ENCODE results near the gene SULT1A2. TPM values are rescaled to one million over a fixed set of nuclear protein-coding genes. Genes with fewer than 3 reads are reported as not detected.
"Not testable (repeated sequence)": the region's sequence is repeated elsewhere in the genome, so short reads cannot be mapped to it uniquely, and the experiment has no call there.

Gene SULT1A2
- total RNA-seq, 1 donor from 2014 or later: not detected

- DNase-seq (ENCODE audit: low read depth in 2 of 2): no peak
Measured at GRCh38 chr16:28609631-28610594, 13.1 kb upstream of the SULT1A2 start, which contains the start of gene SULT1A1. TSS of gene SULT1A1 (minus strand) at chr16:28610044. CDS start at chr16:28608855, 1,189 bp downstream.

DNA sequence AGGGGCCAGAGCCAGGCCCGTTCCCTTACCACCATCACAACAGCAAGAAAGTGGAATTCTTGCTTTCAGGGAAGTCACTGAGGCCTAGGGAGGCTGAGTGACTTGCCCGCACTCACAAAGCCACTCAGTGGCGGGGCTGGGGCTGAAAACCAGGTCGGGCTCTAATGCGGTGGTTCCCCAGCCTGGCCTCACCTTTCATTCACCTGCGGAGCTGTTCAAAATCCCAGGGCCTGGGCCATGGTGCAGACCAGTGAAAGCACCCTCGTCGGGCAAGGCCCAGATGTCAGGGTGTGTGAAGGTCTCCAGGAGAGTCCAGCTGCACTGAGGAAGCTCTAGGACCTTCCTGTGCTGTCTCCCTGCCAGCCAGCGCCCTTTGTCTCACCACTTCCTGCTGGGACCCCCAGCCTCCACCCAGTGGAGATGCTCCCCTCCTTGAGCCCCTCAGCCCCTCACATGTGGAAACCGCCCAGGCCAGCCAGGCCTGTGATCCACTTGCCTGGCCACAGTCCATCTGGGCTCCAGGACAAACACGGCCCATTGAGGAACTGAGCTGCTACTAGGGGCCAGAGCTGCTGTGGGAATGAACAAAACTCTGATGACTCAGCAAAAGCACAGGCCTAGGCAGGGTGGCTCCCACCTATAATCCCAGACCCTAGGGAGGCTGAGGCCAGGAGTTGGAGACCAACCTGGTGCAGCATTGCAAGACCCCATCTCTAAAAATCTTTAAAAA, 12.2 kb upstream of the SULT1A2 start:
- not testable (repeated sequence) for DNase-seq (ENCODE audit: low read depth in 2 of 2)

GRCh38 chr16:28608496-28608808, 11.6 kb upstream of the SULT1A2 start:
- DNase-seq (ENCODE audit: low read depth in 2 of 2): not testable (repeated sequence)

GRCh38 chr16:28607681-28608495, 11.0 kb upstream of the SULT1A2 start:
- not testable (repeated sequence) for DNase-seq (ENCODE audit: low read depth in 2 of 2)

DNA sequence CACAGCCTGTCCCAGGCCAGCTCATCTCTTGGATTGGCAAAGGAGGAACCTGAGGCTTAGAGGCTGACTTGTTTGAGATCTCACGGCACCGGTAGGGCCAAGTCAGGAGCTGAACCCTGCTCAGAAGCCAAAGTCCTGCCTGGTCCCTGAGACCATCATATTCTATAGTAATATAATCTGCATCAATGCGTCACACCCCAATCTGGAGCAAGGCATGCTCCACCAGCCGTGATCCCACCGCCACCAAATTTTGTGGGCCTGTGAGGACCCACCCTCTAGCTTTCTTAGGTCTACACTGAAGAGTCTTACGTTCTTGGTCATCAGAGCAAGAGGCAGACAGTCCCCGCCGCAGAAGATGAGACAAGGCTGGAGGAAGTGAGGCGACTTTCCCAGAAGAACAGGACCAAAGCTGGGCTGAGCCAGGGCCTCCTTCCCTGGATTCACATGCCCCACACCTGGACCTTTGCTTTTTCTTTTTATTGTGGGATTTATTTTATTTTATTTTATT, 10.3 kb upstream of the SULT1A2 start:
- DNase-seq (ENCODE audit: low read depth in 2 of 2): no peak

DNA sequence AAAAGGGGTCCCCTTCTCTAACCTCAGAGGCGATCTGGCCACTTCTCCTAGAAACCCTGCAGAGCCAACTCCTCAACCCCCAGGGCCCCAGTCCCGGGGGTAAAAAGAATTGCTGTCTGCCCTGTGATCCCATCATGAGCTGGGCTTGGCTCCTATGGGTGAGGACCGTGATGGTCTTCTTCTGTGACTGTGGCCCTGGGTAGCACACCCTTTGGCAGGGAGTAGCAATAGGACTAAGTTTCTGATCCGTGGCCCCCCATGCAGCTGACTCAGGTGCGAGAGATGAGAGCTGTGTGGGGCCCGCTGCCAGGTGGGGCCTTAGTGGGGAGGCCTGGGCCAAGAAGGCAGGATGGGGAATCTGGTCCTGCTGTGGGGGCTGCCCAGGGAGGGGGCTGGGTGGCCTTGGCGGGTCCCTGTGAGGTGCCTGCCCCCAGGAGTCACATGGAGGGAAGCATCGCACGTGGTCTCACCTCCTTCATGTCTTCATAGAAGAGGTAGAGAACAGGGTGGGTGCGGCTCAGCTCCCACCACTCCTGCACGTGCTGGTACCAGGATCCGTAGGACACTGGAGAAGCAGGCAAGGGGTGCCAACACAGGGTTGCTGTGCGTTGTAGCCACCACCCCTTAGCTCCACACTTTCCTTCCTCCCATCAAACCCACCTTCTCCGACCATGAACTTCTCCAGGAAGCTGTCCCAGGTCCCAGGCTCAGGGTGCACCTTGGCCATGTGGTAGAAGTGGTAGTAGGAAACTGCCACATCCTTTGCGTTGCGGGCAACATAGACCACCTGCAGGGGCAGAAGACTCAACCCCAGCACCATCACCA, 9.7 kb upstream of the SULT1A2 start:
- no peak for DNase-seq (ENCODE audit: low read depth in 2 of 2)

GRCh38 chr16:28604186-28604565, 7.3 kb upstream of the SULT1A2 start:
- no peak for DNase-seq (ENCODE audit: low read depth in 2 of 2)

GRCh38 chr16:28603381-28604185, 6.7 kb upstream of the SULT1A2 start:
- DNase-seq (ENCODE audit: low read depth in 2 of 2): no peak

GRCh38 chr16:28602529-28602928, 5.7 kb upstream of the SULT1A2 start:
- DNase-seq (ENCODE audit: low read depth in 2 of 2): no peak

- not testable (repeated sequence) for DNase-seq (ENCODE audit: low read depth in 2 of 2)
Measured at GRCh38 chr16:28602062-28602461, 5.2 kb upstream of the SULT1A2 start.

DNA sequence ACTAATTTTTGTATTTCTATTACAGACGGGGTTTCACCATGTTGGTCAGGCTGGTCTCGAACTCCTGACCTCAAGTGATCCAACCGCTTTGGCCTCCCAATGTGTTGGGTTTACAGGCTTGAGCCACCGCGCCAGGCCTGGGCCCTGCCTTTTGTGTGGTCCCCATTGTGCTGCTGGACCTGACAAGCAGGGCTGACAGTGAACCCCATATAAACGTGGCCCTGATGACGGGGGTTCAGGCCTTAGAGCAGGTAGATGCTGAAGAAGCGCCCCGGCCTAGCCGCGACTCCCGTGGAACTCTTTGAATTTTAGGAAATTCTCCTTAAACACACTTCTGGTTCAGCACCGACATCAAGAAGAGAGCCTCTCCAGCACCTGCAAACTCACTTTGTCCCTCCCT, 4.7 kb upstream of the SULT1A2 start:
- DNase-seq (ENCODE audit: low read depth in 2 of 2): not testable (repeated sequence)

- DNase-seq (ENCODE audit: low read depth in 2 of 2): not testable (repeated sequence)
Measured at GRCh38 chr16:28600965-28601364, 4.1 kb upstream of the SULT1A2 start.

DNA sequence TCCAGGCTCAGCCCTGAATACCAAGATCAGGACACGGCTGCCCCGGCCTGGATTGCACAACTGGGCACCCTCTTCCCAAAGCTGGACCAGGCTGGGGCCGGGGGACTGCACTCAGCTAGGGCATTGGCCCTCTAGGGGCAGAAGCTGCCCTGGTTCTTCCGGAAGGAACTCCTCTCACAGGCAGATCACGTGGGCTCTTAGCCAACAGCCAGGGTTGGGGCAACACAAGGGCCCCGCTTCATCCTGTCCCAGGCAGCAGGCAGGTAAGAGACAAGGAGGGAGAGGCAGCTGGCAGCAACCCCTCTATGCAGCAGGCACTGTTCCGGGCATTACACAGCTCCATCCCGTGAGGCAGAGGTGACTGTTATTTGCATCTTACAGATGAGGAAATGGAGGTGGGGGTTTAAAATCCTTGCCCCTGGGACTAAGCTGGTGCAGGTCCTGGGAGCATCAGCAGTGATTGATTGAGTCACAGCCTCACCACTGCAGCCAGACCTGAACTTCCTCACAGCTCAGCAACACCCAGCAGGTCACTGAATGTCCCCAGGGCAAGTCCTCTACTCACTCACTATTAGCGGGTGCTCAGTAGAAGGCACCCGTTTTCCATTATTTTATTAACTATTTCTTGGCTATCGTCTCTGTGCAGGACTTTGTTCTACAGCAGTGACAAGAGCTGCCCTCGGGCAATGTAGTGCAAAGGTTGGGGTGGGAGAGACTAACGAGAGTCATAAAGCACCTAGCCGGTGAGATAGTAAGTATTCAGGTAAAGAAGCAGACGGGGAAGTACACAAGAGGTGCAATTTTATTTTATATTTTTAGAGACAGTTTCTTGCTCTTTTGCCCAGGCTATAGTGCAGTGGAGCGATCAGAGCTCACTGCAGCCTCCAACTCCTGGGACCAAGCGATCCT, 2.8 kb upstream of the SULT1A2 start:
- not testable (repeated sequence) for DNase-seq (ENCODE audit: low read depth in 2 of 2)

DNA sequence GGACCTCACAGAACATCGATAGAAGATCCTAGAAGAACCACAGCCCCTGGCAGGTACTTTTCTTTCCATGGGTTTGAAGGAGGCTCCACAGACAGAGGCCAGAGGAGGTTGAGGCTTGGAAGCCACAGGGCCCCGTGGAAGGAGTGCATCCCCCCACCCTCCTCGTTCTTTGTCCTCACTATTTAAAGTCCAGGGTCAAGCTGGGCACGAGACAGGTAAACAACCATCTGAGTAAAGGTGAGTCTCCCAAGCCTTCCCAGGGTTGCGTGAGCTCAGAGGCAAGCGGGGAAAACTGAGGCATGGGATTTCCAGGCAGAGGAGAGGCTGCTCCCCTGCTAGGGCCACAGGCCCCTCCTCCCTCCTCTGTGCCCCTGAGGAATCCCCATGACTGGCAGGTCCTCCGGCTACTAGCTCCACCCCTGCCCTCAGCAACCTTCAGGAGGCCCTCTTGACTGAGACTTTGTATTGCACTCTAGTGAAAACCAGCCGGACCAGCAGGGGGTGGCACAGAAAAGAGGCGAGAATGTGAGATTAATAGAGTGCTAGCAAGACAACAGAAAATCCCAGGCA, 927 bp upstream of the SULT1A2 start:
- DNase-seq (ENCODE audit: low read depth in 2 of 2): no peak

- DNase-seq (ENCODE audit: low read depth in 2 of 2): no peak
Measured at GRCh38 chr16:28596115-28596630, 677 bp downstream of the SULT1A2 start.

GRCh38 chr16:28595451-28595850, 1.4 kb downstream of the SULT1A2 start:
- DNase-seq (ENCODE audit: low read depth in 2 of 2): not testable (repeated sequence)

DNA sequence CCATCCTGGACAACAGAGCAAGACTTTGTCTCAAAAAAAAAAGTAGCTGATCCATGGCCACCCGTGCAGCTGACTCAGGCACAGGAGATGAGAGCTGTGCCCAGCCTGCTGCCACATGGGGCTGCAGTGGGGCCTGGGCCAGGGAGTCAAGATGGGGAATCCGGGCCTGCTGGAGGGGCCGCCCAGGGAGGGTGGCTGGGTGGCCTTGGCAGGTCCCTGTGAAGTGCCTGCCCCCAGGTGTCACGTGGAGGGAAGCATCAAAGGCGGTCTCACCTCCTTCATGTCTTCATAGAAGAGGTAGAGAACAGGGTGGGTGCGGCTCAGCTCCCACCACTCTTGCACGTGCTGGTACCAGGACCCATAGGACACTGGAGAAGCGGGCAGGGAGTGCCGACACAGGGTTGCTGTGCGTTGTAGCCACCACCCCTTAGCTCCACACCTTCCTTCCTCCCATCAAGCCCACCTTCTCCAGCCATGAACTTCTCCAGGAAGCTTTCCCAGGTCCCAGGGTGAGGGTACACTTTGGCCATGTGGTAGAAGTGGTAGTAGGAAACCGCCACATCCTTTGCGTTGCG, 3.8 kb downstream of the SULT1A2 start:
- DNase-seq (ENCODE audit: low read depth in 2 of 2): no peak

DNA sequence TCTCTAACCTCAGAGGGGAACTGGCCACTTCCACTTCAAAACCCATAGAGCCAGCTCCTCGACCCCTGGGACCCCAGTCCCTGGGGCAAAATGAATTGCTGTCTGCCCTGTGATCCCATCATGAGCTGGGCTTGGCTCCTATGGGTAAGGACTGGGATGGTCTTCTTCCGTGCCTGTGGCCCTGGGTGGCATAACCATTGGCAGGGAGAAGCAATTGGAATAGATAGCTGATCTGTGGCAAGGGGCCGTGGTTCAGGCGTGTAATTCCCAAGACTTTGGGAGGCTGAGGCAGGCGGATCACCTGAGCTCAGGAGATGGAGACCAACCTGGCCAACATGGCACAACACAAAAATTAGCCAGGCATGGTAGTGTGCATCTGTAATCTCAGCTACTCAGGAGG, 4.3 kb downstream of the SULT1A2 start:
- no peak for DNase-seq (ENCODE audit: low read depth in 2 of 2)

All from dermis microvascular lymphatic vessel endothelial cell (primary cell).